COR-L47 (cell line): ENCODE results near the gene ALG9.
"Not testable (repeated sequence)": the region's sequence is repeated elsewhere in the genome, so short reads cannot be mapped to it uniquely, and the experiment has no call there.

Experiments
- DNase-seq: peaks from one replicate; lab custom pipeline; 2025; lab: John Stamatoyannopoulos, UW

ALG9 gene

GRCh38 chr11:111870886-111871692 is at the start of gene ALG9:
TSS of gene ALG9 (minus strand) at chr11:111871581. CDS start at chr11:111871482, 99 bp downstream.
- peak; percentile 70 for DNase-seq

GRCh38 chr11:111920908-111921307 is 49.5 kb upstream of the ALG9 start:
- DNase-seq = no peak

GRCh38 chr11:111918390-111919256 is 47.2 kb upstream of the ALG9 start, which contains the start of gene C11orf52:
TSS of gene C11orf52 (plus strand) at chr11:111918913. CDS start at chr11:111918973, 60 bp downstream.
- DNase-seq = peak; percentile 84

- no peak for DNase-seq
Observed at GRCh38 chr11:111917788-111918187, 46.4 kb upstream of the ALG9 start.

- no peak for DNase-seq
Observed at GRCh38 chr11:111917312-111917711, 45.9 kb upstream of the ALG9 start.

- no peak for DNase-seq
Observed at GRCh38 chr11:111916768-111917167, 45.4 kb upstream of the ALG9 start.

GRCh38 chr11:111913997-111914396 is 42.6 kb upstream of the ALG9 start:
- no peak for DNase-seq

- no peak for DNase-seq
Observed at GRCh38 chr11:111913031-111913861, 41.9 kb upstream of the ALG9 start.

GRCh38 chr11:111912535-111912934 is 41.2 kb upstream of the ALG9 start, which contains the start of gene HSPB2:
TSS of gene HSPB2 (plus strand) at chr11:111912734. CDS start at chr11:111912830, 96 bp downstream.
- no peak for DNase-seq

- DNase-seq = no peak
Observed at GRCh38 chr11:111911563-111912401, 40.4 kb upstream of the ALG9 start, which contains the start of gene CRYAB. TSS of gene CRYAB (minus strand) at chr11:111911770. CDS start at chr11:111911724, 46 bp downstream.

GRCh38 chr11:111910676-111911562 is 39.5 kb upstream of the ALG9 start:
- DNase-seq = no peak

- DNase-seq = no peak
Observed at GRCh38 chr11:111909378-111909777, 38.0 kb upstream of the ALG9 start.

- no peak for DNase-seq
Observed at GRCh38 chr11:111908639-111909305, 37.4 kb upstream of the ALG9 start.

GRCh38 chr11:111906680-111907079 is 35.3 kb upstream of the ALG9 start:
- no peak for DNase-seq

GRCh38 chr11:111905411-111905810 is 34.0 kb upstream of the ALG9 start:
- DNase-seq = no peak

GRCh38 chr11:111886844-111887243 is 15.5 kb upstream of the ALG9 start:
- no peak for DNase-seq

GRCh38 chr11:111886032-111886431 is 14.7 kb upstream of the ALG9 start:
- no peak for DNase-seq

GRCh38 chr11:111885053-111885452 is 13.7 kb upstream of the ALG9 start:
- DNase-seq = not testable (repeated sequence)

- no peak for DNase-seq
Observed at GRCh38 chr11:111882202-111882601, 10.8 kb upstream of the ALG9 start.
